GM21390 (cell line): ENCODE measurements around the gene GCAT.
"Not testable (repeated sequence)": the region's sequence is repeated elsewhere in the genome, so short reads cannot be mapped to it uniquely, and the experiment has no call there.

Source experiments
- ATAC-seq: cut with Tn5 transposase; IDR thresholded peaks from one replicate; pipeline ENCODE4 v1.9.1; 2021; ENCODE audit not compliant: unreplicated experiment

GCAT gene

GRCh38 chr22:37782340-37783168 lies 25.2 kb upstream of the GCAT start:
- ATAC-seq, result no peak

DNA sequence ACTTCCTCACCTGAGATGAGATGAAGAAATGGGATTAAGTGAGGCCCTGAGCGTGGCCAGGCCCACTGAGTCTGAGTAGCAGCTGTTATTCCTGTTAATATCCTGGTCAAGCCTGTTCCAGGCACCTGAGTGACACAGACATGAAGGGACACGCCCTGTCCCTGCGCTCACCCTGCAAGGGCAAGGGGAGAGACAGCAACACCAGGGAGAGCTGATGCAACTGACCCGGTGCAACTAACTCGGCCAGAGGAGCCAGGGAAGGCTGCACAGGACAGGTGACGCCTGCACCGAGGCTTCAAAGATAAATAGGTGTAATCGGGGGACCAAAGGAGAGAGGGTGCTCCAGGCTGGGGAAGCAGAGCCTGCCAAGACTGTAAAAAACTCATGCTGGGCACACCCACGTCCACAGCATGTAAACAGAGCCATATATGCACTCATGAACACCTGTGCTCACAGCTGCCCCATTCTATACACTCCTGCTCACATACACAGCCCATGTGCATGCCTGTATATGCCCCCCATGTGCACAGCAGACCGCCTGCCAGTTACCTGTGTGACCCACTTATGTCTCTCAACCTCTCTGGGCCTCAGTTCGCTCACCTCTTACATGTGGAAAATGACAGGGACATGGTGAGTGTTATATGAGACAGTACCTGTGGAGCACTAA lies 22.8 kb upstream of the GCAT start:
- no peak for ATAC-seq

- ATAC-seq, result no peak
Measured at GRCh38 chr22:37790234-37790633, 17.5 kb upstream of the GCAT start.

- no peak for ATAC-seq
Measured at GRCh38 chr22:37792494-37792893, 15.2 kb upstream of the GCAT start.

DNA sequence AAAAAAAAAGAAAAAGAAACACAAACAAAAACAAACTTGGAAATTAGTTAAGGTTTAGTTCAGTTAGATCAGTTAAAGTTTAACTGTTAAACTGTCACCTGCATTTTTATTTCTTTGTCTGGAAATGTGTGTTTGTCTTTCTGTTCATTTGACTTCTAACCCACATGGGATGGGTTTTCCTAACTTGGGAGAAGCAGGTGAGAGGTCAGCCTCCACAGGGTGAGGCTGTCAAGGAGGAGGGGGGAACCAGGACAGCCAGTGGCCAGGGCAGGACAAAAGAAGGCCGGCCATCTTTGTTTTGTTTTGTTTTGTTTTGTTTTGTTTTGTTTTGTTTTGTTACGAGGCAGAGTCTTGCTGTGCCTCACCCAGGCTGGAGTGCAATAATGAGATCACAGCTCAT lies 13.4 kb upstream of the GCAT start:
- no peak for ATAC-seq

DNA sequence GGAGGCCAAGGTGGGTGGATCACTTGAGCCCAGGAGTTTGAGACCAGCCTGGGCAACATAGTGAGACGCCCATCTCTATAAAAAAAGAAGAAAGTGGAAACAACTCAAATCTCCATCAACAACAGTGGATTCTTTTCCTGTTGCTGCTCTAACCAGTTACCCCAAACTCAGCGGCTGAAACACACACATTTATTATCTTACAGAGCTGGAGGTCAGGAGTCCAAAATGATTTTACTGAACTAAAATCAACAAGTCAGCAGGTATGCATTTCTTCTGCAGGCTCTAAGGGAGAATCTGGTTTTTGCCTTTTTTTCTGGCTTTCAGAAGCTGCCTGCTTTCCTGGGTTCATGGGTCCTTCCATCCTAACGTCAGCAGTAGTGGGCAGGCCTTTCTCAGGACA lies 11.7 kb upstream of the GCAT start:
- no peak for ATAC-seq

DNA sequence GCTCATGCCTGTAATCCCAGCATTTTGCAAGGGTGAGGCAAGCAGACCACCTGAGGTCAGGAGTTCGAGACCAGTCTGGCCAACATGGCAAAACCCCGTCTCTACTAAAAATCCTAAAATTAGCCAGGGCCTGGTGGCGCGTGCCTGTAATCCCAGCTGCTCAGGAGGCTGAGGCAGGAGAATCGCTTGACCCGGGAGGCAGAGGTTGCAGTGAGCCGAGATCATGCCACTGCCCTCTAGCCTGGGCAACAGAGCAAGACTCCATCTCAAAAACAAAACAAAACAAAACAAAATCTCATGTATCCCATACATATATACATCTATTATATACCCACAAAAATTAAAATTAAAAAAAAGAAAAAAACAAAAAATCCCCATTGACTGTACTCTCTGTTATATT lies 10.5 kb upstream of the GCAT start:
- ATAC-seq, result not testable (repeated sequence)

- ATAC-seq, result no peak
Measured at GRCh38 chr22:37797874-37798500, 9.7 kb upstream of the GCAT start.

DNA sequence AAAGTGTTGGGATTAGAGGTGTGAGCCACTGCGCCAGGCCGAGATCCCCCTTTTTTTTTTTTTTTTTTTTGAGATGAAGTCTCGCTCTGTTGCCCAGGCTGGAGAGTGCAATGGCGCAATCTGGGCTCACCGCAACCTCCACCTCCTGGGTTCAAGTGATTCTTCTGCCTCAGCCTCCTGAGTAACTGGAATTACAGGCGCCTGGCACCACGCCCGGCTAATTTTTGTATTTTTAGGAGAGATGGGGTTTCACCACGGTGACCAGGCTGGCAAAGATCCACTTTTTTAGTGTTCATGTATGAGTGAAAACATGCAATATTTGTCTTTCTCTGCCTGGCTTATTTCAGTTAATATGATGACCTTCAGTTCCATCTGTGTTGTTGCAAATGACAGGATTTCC lies 7.8 kb upstream of the GCAT start:
- not testable (repeated sequence) for ATAC-seq

DNA sequence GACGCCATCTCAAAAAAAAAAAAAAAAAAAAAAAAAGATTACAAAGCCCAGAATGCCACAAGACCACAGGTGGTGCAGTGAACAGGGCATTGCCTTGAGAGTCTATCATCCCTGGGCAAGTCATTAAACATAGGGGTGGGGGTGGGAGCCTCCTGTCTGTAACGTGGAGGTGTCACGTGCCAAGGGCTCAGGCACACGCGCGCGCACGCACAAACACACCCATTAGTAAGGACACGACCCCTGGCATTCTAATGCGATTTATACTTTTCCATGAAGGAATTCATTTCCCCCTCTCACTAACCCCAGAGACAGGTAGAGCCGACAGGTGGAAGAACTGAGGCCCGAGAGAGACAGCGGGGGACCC lies 5.8 kb upstream of the GCAT start:
- ATAC-seq, result no peak

- ATAC-seq, result no peak
Measured at GRCh38 chr22:37802310-37803194, 5.2 kb upstream of the GCAT start.

DNA sequence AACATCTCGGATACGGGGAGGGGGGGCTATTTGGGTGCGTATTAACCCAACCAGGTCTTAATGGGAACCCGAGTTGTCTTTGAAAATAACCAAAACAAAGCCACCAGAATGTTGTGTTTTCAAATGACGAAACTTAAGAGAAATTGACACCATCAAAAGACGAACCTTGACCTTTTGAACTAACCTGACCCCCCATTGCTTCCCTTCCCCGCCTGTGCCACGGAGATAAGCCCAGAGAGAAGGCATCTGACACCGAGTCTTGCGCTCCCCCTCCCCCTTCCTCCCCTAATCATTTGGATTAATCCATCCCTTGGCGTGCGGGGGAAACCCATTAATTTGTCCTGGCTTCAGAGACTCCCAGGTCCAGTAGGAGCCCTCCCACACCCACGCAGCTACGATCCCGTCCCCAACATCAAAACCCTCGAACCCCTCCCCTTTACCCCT lies 4.5 kb upstream of the GCAT start:
- no peak for ATAC-seq

- no peak for ATAC-seq
Measured at GRCh38 chr22:37803639-37804351, 3.9 kb upstream of the GCAT start.

GRCh38 chr22:37804352-37804880 lies 3.3 kb upstream of the GCAT start:
- ATAC-seq, result no peak

- no peak for ATAC-seq
Measured at GRCh38 chr22:37804881-37805809, 2.6 kb upstream of the GCAT start.

- no peak for ATAC-seq
Measured at GRCh38 chr22:37805810-37806277, 1.9 kb upstream of the GCAT start.

DNA sequence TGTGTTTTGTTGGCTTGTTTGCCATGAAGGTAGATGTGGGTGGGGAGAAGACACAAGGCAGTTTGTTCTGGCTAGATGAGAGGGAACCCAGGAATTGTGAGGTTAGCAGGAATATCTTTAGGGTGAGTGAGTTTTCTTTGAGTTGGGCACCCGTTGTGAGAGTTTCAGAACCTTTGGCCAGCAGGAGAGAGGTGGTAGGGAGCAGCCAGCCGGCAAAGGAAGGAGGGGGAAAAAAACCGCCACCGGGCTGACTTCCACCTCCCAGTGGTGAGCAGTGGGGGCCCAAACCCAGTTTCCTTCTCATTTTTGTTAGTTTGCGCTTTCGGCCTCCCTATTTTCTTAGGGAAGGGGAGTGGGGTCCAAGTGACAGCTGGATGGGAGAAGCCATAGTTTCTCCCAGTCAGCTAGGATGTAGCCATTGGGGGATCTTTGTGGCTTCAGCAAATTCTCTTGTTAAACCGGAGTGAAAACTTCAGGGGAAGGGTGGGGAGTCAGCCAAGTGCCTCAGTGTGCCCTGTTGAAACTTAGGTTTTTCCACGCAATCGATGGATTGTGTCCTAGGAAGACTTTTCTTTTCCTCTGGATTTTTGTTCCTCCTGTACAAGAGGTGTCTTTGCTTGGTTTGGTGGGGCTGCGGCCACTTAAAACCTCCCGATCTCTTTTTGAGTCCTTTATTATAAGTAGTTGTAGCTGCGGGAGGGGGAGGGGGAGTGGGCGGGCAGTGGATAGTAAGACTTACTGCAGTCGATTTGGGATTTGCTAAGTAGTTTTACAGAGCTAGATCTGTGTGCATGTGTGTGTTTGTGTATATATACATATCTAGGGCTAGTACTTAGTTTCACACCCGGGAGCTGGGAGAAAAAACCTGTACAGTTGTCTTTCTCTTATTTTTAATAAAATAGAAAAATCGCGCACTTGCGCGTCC lies 1.1 kb upstream of the GCAT start:
- ATAC-seq, result no peak

DNA sequence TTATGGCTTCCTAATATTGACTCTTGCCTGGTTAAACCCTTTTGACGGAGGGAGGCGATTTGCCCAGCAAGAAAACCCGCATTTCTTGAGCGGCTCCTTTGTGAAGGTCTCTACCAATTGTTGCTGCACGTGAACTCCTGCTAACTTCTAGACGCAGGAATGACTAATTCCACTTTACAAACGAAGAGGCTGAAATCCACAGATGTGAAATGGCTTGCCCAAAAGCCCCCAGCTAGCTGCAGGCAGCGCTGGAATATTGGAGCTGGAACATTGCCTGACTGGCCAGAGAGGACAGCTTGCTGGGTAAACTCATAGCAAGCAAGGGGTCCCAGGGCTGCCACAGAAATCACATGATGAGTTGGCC lies 542 bp downstream of the GCAT start:
- ATAC-seq, result no peak
